C4-2B (cell line): ENCODE measurements around the gene PLCB4.

Experiments
- H3K27ac ChIP-seq: fragments of 450-650 bp; 2 replicates; pipeline ENCODE4 v1.5.1; 2017
- ZFX ChIP-seq: fragments of 450-650 bp; IDR thresholded peaks from 2 replicates; pipeline ENCODE4 v1.6.1; 2017
- TF ChIP-seq, protein P1 (sequence below): fragments of 450-650 bp; conservative IDR thresholded peaks from 2 replicates; pipeline ENCODE4 v1.5.1; 2017; ENCODE audit warnings: mild to moderate bottlenecking

PLCB4 gene

DNA sequence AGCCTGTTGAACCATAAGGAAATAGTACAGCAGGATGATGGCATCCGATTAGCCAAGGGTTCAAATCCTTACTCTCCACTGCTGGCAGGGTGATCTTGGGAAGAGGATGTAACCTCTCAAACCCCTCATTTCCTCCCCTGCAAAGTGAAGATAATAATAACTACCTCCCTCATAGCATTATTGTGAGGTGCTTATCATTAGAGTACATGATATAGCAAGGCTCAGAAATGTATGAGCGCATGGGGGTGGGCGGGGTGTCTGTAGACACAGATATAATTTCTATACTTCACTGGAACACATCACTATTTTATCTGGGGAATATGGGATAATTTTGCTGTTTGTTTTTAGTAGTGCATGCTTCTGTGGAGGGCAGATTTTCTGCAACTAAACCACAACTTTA, 355.7 kb downstream of the PLCB4 start:
- TF ChIP-seq, protein P1, sequence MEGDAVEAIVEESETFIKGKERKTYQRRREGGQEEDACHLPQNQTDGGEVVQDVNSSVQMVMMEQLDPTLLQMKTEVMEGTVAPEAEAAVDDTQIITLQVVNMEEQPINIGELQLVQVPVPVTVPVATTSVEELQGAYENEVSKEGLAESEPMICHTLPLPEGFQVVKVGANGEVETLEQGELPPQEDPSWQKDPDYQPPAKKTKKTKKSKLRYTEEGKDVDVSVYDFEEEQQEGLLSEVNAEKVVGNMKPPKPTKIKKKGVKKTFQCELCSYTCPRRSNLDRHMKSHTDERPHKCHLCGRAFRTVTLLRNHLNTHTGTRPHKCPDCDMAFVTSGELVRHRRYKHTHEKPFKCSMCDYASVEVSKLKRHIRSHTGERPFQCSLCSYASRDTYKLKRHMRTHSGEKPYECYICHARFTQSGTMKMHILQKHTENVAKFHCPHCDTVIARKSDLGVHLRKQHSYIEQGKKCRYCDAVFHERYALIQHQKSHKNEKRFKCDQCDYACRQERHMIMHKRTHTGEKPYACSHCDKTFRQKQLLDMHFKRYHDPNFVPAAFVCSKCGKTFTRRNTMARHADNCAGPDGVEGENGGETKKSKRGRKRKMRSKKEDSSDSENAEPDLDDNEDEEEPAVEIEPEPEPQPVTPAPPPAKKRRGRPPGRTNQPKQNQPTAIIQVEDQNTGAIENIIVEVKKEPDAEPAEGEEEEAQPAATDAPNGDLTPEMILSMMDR: no peak
- no peak for TF ChIP-seq ZFX
- H3K27ac ChIP-seq: no peak overlapping the region

- TF ChIP-seq, protein P1: no peak
- no peak for TF ChIP-seq ZFX
- no peak overlapping the region for H3K27ac ChIP-seq
Observed at GRCh38 chr20:9427430-9428291, 358.8 kb downstream of the PLCB4 start.

GRCh38 chr20:9428292-9428607, 359.4 kb downstream of the PLCB4 start:
- TF ChIP-seq, protein P1: no peak
- TF ChIP-seq ZFX: no peak

GRCh38 chr20:9439806-9440205, 370.9 kb downstream of the PLCB4 start:
- H3K27ac ChIP-seq: no peak overlapping the region
- no peak for TF ChIP-seq ZFX
- TF ChIP-seq, protein P1: no peak

More at GRCh38 chr20:9428292-9428607, 359.4 kb downstream of the PLCB4 start:
- no peak overlapping the region for H3K27ac ChIP-seq

DNA sequence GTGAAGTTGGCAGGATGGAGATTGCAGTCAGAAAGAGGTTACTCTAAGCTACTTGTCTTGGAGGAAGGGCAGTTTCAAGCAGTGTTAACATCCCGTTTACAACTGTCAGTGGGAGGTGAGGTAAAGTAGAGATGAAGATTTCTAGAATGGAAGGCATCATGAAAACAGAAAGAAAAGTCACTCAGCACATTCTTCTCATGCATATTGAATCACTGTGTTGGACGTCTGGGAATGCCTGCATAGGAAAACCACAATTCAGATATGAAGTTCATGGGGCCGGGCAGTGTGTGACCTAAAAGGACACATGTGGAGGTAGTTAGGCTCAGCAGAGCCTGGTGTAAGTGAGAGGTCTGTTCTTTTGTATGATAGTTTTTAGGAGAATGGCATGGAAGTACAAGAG, 372.0 kb downstream of the PLCB4 start:
- no peak for TF ChIP-seq ZFX
- TF ChIP-seq, protein P1: no peak
- H3K27ac ChIP-seq: no peak overlapping the region

DNA sequence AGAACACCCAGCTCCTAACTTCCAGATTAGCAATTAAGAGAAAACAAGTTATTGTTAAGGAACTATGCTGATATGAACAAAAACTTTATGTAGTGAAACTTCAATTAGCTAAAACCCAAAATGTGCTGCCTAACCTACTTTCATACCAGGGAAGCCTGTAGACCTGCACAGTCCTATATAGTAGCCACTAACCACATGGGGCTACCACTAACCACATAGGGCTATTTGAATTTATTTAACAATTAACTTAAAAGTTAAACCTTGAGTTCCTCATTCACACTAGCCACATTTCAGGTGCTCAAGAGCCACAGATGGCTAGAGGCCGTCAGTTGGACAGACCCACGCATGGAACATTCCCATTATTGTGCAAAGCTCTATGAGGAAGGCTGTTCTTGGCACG, 373.1 kb downstream of the PLCB4 start:
- no peak overlapping the region; the same call in 1 of the 2 replicates for H3K27ac ChIP-seq
- TF ChIP-seq, protein P1: no peak
- TF ChIP-seq ZFX: no peak

DNA sequence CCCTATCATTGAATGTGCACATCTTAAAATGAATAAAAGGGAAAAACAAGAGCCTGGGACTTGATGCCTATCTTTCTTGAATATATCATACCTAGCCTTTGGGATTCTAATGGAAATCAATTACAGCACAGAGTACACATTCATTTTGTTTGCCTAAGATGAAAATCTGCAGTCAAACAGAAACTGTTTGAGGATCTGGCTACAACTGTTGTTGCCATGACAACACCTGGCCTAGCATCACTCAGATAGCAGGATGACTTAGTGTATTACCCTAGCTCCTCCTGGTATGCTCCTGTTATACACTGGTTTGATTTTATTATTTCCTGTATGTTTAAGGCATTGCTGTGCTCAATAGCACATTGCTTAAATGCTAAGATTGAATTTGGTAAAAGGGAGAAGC, 374.0 kb downstream of the PLCB4 start:
- no peak for TF ChIP-seq ZFX
- TF ChIP-seq, protein P1: no peak
- H3K27ac ChIP-seq: no peak overlapping the region; the same call in 1 of the 2 replicates
